Brain microvascular endothelial cell (primary cell): ENCODE measurements around the gene CYREN.
"Not testable (repeated sequence)": the region's sequence is repeated elsewhere in the genome, so short reads cannot be mapped to it uniquely, and the experiment has no call there.

Source experiments
- DNase-seq: peaks from one replicate; pipeline ENCODE4 v3.0.0-alpha.2; 2020
- H3K27ac ChIP-seq: fragments of 250-450 bp; sonication (Bioruptor Pico); 2 replicates; pipeline ENCODE4 v1.5.1; 2020; ENCODE audit warnings: mild to moderate bottlenecking, moderate library complexity
- H3K27me3 ChIP-seq: fragments of 250-450 bp; sonication (Bioruptor Pico); replicated peaks from 2 replicates; pipeline ENCODE4 v1.5.1; 2020; ENCODE audit warnings: mild to moderate bottlenecking
- H3K36me3 ChIP-seq: fragments of 250-450 bp; sonication (Bioruptor Pico); replicated peaks from 2 replicates; pipeline ENCODE4 v1.5.1; 2020; ENCODE audit warnings: mild to moderate bottlenecking
- H3K4me3 ChIP-seq: 2 replicates; pipeline ENCODE4 v1.5.1; 2011; ENCODE audit warnings: low read depth, mild to moderate bottlenecking, control low read depth, low read length, moderate library complexity
- in situ Hi-C: cut with HindIII; loops from 2 replicates; pipeline ENCODE4 v1.10.0; 2017; ENCODE audit warnings: low sequenced_read_pairs, low pct_ligation_motif_present
- TF ChIP-seq, protein P1 (sequence below): IDR thresholded peaks from 2 replicates; pipeline ENCODE4 v1.5.1; 2011; ENCODE audit warnings: low read depth, mild to moderate bottlenecking, moderate library complexity, low read length, control low read depth, inconsistent platforms; ENCODE audit errors: missing control alignments

The CYREN gene, protein sequence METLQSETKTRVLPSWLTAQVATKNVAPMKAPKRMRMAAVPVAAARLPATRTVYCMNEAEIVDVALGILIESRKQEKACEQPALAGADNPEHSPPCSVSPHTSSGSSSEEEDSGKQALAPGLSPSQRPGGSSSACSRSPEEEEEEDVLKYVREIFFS

DNA sequence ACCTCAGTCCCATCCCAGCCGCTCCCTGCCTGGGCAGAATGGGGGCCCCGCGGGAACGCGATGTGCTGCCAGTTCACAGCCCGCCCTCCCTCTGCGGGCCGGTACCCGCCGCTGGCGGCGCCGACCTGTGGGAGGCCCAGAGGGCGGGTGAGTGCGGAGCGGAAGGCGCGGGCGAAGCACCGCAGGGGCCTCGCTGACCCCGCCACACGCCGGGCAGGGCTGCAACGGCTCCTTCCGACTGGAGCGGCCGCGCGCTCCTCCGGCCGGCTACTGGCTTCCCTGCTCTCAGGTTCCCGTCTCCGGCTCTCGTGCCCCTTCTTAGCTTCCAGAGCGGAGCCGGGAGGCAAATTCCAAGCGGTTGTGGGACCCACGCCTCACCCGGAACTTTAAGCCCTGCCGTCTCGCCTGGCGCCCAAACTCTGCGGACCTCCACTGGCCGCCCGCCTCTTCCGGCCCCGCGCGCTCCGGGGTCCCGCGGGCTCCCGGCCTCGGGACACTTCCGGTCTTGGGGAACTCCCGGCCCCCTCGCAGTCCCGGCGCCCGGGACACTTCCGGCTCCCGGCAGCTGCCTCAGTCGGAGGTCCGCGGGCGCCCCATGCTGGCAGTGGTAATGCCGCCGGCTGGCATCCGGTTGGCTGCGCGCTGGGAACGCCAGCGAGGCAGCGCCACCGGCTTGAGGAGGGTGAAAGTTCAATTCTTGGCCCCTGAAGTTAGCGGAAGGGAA is at the start of gene CYREN:
CYREN (minus strand) TSS at position 434 of the 724 bp plus-strand sequence. CDS start 1,785 bp downstream, outside the sequence.
- peaks cover 25% of the 10 kb centered on the region for H3K36me3 ChIP-seq
- H3K27me3 ChIP-seq: no peaks in the 10 kb centered on the region
- peak within 1 kb of the TSS; percentile 79 for H3K4me3 ChIP-seq
- peak; percentile 81 for DNase-seq
- in situ Hi-C loops: loop anchor here (25.0 kb wide), 1 partner anchor 183 kb away; the partner anchor contains the start of gene AGBL3
- TF ChIP-seq, protein P1, sequence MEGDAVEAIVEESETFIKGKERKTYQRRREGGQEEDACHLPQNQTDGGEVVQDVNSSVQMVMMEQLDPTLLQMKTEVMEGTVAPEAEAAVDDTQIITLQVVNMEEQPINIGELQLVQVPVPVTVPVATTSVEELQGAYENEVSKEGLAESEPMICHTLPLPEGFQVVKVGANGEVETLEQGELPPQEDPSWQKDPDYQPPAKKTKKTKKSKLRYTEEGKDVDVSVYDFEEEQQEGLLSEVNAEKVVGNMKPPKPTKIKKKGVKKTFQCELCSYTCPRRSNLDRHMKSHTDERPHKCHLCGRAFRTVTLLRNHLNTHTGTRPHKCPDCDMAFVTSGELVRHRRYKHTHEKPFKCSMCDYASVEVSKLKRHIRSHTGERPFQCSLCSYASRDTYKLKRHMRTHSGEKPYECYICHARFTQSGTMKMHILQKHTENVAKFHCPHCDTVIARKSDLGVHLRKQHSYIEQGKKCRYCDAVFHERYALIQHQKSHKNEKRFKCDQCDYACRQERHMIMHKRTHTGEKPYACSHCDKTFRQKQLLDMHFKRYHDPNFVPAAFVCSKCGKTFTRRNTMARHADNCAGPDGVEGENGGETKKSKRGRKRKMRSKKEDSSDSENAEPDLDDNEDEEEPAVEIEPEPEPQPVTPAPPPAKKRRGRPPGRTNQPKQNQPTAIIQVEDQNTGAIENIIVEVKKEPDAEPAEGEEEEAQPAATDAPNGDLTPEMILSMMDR: peak; percentile 63
- peak within 1 kb of the TSS; percentile 83 for H3K27ac ChIP-seq

DNA sequence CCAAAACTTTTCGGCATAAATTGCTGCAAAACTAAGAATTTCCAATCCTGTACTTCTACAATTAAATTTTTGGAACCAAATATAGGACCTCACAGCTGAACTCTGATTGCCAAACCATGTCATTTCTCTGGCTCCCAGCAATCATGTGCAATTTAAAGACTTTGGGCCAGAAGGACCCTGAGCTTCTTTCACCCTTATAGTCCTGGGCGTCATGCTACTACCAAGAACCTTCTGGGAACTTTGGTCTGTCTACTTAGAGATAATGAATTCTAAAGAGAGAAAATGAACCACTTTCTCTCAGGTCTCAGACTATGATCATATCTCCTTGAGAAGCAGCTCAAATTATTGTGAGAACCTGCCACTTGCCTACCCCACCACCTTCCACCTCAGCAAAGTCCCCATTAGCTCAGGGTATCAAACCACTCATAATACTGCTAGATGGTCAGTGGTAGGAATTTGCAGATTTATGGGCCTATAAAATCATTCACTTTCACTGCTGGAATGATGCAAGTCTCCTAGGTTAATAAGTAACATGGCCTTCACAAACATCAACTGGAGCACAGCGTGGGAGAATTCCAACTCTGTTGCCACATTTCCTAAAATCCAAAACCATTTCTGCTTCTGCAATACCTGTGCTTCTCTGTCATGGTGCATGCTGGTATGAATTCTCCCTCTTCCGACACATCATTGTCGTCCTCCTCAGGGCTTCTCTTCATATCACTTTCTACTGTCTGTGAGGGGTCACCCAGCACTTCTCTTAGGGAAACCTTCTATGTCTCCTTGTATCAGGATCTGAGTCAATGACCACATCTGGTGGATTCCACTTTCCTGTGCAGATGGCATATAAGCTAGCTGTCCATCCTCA is 47.4 kb upstream of the CYREN start:
- in situ Hi-C loops: no loop called here
- no peaks in the 10 kb centered on the region for H3K36me3 ChIP-seq
- no peaks in the 10 kb centered on the region for H3K27me3 ChIP-seq
- TF ChIP-seq, protein P1: no peak
- no peak for DNase-seq
- no peak overlapping the region for H3K4me3 ChIP-seq
- no peak overlapping the region for H3K27ac ChIP-seq

DNA sequence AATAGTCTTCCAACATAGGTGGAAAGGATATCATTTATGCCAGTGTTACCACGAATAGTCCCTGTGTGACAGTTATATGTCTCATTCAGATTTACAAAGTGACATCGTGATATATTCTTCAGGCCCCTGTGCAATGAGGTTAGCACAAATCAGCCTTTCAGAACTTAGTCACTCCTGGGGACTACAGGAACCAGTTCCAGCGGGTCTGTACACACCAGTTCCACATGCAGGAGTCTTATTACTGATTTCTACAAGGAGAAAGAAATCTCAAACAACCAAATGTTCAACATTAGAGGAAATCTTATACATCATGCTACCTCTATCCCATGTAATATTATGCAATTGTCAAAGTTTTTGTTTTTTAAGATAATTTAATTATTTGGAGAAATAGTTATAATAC is 45.2 kb upstream of the CYREN start:
- TF ChIP-seq, protein P1: no peak
- in situ Hi-C loops: no loop called here
- DNase-seq: no peak

DNA sequence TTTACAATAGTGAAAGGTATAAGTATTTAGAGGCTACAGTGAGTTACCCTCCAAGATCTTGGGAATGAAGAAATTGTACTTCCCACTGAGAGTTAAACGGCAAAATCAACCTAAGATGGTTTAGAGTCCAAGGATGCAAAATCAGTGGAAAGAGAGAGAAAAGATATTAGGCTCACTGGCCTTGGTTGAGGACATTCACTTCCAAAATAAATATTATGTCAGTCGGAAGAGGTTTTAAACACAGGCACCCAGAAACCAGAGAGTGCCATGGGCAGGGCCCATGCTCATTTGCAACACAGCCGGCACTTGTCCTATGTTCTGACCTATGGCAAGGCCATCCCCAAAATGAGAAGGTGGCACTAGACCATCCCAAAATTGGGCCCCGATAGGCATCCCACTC is 44.7 kb upstream of the CYREN start:
- no peaks in the 10 kb centered on the region for H3K36me3 ChIP-seq
- H3K27ac ChIP-seq: no peak overlapping the region
- in situ Hi-C loops: no loop called here
- H3K27me3 ChIP-seq: no peaks in the 10 kb centered on the region
- TF ChIP-seq, protein P1: no peak
- no peak for DNase-seq
- no peak overlapping the region for H3K4me3 ChIP-seq

More for the DNA sequence above, 45.2 kb upstream of the CYREN start:
- Histone ChIP-seq H3K4me3 (no peak overlapping the region), H3K27me3 (no peaks in the 10 kb centered on the region), H3K36me3 (no peaks in the 10 kb centered on the region), H3K27ac (no peak overlapping the region)

DNA sequence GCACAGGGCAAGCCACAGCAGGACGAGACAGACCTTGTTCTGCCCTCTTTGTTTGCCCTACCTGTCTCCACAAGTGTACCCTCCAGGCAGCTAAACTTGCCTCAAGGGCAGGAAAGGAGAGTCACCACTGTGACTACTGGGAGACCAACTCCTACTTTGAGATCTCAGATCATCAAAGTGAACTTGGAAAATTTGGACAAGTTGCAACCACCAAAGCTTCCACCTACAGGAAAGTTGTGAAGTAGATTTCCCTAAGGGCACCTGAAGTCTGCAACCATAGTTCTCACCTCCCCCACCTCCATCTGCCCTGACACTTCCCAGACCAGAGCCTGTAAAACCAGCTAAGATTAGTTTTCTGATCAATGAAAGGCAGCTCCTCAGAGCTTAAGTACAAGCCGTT is 43.3 kb upstream of the CYREN start:
- no peaks in the 10 kb centered on the region for H3K27me3 ChIP-seq
- DNase-seq: no peak

DNA sequence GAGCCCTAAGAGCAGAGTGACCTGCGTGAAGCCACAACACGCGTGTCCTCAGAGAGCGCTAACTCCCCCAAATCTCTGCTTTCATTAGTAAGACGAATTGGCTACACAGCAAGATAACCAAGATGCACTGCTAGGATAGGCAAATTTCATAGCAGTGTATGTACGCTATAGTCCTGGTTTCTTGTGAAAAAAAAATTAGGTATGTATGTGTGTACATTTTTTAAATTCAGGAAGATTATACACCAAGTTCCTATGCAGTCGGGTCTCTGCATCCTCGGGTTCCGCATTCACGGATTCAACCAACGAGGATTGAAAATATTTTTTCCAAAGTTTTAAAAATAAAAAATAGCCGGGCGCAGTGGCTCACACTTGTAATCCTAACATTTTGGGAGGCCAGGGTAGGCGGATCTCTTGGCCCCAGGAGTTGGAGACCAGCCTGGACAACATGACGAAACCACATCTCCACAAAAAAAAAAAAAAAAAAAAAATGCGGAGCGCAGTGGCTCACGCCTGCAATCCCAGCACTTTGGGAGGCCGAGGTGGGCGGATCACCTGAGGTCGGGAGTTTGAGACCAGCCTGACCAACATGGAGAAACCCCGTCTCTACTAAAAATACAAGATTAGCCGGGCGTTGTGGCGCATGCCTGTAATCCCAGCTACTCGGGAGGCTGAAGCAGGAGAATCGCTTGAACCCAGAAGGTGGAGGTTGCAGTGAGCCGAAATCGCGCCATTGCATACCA is 41.6 kb upstream of the CYREN start:
- Histone ChIP-seq H3K4me3 (peak overlapping the region; percentile 80), H3K27ac (peak overlapping the region; percentile 30)
- in situ Hi-C loops, H3K27me3 ChIP-seq, DNase-seq, H3K36me3 ChIP-seq: not testable (repeated sequence)

More for the DNA sequence above, 43.3 kb upstream of the CYREN start:
- Histone ChIP-seq H3K4me3 (no peak overlapping the region), H3K36me3 (no peaks in the 10 kb centered on the region), H3K27ac (no peak overlapping the region)
- TF ChIP-seq, protein P1: no peak
- in situ Hi-C loops: no loop called here
